ENCODE measurements around the gene MOXD1. TPM values are rescaled to one million over a fixed set of nuclear protein-coding genes. Genes with fewer than 3 reads are reported as not detected.
A peak's percentile ranks its signal among the peaks of the same experiment; 100 is the strongest.

MOXD1 gene
- total RNA-seq: not detected

GRCh38 chr6:132400883-132401617, at the start of gene MOXD1:
TSS of gene MOXD1 (minus strand) at chr6:132401475. CDS start at chr6:132401426, 49 bp downstream.
- peak within 1 kb of the TSS; percentile 8 for H3K4me3 Mint-ChIP-seq
- DNase-seq: peak; percentile 12
- POLR2A ChIA-PET: interaction anchor here (0.7 kb wide), 1 partner anchor 14 kb away, joined by 3 read pairs; no protein-coding TSS in a partner anchor

DNA sequence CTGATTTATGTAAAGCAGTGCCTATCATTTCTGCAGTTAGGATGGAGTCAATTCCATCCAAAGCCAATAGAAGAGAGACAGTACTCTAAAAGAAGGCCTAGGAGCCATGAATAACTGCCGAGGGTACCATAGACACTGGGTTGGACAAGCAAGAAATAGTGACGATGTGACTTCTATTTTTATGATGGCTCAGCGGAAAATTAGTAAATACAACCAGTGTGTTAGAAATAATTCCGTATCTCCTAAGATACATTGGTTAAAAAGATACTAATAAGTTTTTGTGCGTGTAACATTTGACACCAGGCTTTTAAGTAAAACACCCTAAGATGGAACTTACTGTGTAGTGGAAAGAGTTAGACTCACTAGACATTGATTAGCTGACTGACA, 45.6 kb upstream of the MOXD1 start:
- ATAC-seq (no peak), DNase-seq (no peak)
- no peaks in the 10 kb centered on the region for H3K27me3 Mint-ChIP-seq
- H3K4me3 Mint-ChIP-seq: no peak overlapping the region
- no peak overlapping the region for H3K27ac Mint-ChIP-seq
- POLR2A ChIA-PET: no interaction called here
- CTCF ChIA-PET: interaction anchor here (1.5 to 2.1 kb wide), 2 partner anchors 10 to 167 kb away, joined by 4 to 8 read pairs; no protein-coding TSS in a partner anchor
- H3K36me3 Mint-ChIP-seq (ENCODE audit: low read depth): peaks cover 10% of the 10 kb centered on the region
- intact Hi-C loops (cut with DNase I, micrococcal nuclease): no loop called here
- H3K4me1 Mint-ChIP-seq: no peaks in the 10 kb centered on the region
- H3K9me3 Mint-ChIP-seq (ENCODE audit: low read depth): peaks cover 9% of the 10 kb centered on the region

More at GRCh38 chr6:132400883-132401617, at the start of gene MOXD1:
- Mint-ChIP-seq H3K27me3 (peaks cover 58% of the 10 kb centered on the region), H3K27ac (no peak within 1 kb of the TSS), H3K4me1 (peaks cover 17% of the 10 kb centered on the region), H3K9me3 (ENCODE audit: low read depth) (no peaks in the 10 kb centered on the region), H3K36me3 (ENCODE audit: low read depth) (no peaks in the 10 kb centered on the region)
- peak; percentile 34 for ATAC-seq
- intact Hi-C loops (cut with DNase I, micrococcal nuclease): loop anchor here (5.0 to 10.0 kb wide), 2 partner anchors 81 to 844 kb away; partner anchors contain the start of gene EYA4 (in 1 of the 2)
- CTCF ChIA-PET: no interaction called here

DNA sequence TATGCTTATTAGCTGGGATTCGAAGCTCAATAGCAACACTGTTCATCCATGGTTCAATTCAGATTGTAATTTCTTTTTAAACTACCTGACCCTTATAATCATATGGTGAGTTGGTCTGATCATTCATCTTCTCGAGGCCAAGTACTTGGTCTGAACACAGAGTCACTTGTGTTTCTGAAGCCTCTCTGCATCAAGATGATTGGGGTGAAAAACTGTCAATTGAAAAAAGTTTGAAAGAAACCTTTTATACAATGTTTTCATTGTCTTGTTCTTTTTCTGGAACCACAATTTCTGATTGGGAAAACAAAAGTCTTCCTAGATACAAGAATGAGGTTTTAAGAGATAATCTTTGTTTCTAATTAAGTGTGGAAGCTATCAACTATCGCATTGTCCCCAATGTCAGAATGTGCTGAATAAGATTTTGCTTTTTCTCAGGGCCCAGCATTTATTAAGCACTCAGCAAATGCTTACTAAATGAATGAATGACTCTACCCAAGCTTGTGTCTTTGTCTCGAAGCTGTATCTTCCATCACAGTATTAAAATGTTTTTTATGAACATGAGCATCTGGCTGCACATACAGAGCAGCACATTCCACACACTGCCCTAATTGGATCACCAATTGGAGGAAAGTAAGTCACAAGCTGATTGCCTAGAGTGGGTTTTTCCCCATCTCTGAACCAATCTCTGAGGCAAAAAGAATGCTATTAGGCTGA, 45.0 kb upstream of the MOXD1 start:
- H3K27ac Mint-ChIP-seq: no peak overlapping the region
- H3K4me3 Mint-ChIP-seq: no peak overlapping the region
- H3K27me3 Mint-ChIP-seq: no peaks in the 10 kb centered on the region
- intact Hi-C loops (cut with DNase I, micrococcal nuclease): no loop called here
- ATAC-seq (no peak), DNase-seq (no peak)
- ChIA-PET POLR2A (no interaction called here), CTCF (interaction anchor here (1.5 to 2.1 kb wide), 2 partner anchors 10 to 167 kb away, joined by 4 to 8 read pairs; no protein-coding TSS in a partner anchor)
- H3K36me3 Mint-ChIP-seq (ENCODE audit: low read depth): peaks cover 6% of the 10 kb centered on the region
- H3K9me3 Mint-ChIP-seq (ENCODE audit: low read depth): peaks cover 13% of the 10 kb centered on the region
- no peaks in the 10 kb centered on the region for H3K4me1 Mint-ChIP-seq

GRCh38 chr6:132445201-132445951, 44.1 kb upstream of the MOXD1 start:
- CTCF ChIA-PET: interaction anchor here (2.1 kb wide), 1 partner anchor 166 kb away, joined by 8 read pairs; no protein-coding TSS in a partner anchor
- H3K27ac Mint-ChIP-seq: no peak overlapping the region
- H3K9me3 Mint-ChIP-seq (ENCODE audit: low read depth): peaks cover 18% of the 10 kb centered on the region
- no peaks in the 10 kb centered on the region for H3K27me3 Mint-ChIP-seq
- H3K4me3 Mint-ChIP-seq: no peak overlapping the region
- H3K4me1 Mint-ChIP-seq: no peaks in the 10 kb centered on the region
- no peak for ATAC-seq
- intact Hi-C loops (cut with DNase I, micrococcal nuclease): no loop called here
- peaks cover 2% of the 10 kb centered on the region for H3K36me3 Mint-ChIP-seq (ENCODE audit: low read depth)
- DNase-seq: no peak
- POLR2A ChIA-PET: no interaction called here

DNA sequence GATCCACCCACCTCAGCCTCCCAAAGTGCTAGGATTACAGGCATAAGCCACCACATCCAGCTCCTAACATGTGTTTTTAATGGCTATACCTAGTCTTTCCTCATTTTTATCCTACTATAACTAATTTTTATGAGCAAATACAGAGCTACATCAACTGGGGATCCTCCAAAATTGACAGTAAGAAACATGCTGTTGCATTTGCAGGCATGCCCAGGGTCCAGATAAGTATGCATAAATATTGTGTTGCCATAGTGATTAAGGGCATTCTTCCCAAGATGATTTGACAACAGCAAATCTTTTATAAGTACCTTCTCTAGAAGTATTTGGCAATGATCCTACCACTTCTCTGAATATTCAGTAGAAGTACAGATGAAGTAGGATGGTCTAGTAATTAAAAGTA, 41.9 kb upstream of the MOXD1 start:
- Mint-ChIP-seq H3K4me1 (no peaks in the 10 kb centered on the region), H3K4me3 (no peak overlapping the region), H3K36me3 (ENCODE audit: low read depth) (peaks cover 1% of the 10 kb centered on the region), H3K27ac (no peak overlapping the region), H3K27me3 (no peaks in the 10 kb centered on the region), H3K9me3 (ENCODE audit: low read depth) (peaks cover 18% of the 10 kb centered on the region)
- no peak for DNase-seq
- ChIA-PET CTCF (interaction anchor here (1.1 kb wide), 1 partner anchor 171 kb away, joined by 4 read pairs; no protein-coding TSS in a partner anchor), POLR2A (no interaction called here)
- intact Hi-C loops (cut with DNase I, micrococcal nuclease): no loop called here
- no peak for ATAC-seq

GRCh38 chr6:132430110-132430509, 28.8 kb upstream of the MOXD1 start:
- ATAC-seq (no peak), DNase-seq (no peak)
- H3K27me3 Mint-ChIP-seq: peaks cover 19% of the 10 kb centered on the region
- ChIA-PET POLR2A (no interaction called here), CTCF (no interaction called here)
- intact Hi-C loops (cut with DNase I, micrococcal nuclease): no loop called here
- no peaks in the 10 kb centered on the region for H3K9me3 Mint-ChIP-seq (ENCODE audit: low read depth)
- no peak overlapping the region for H3K4me3 Mint-ChIP-seq
- H3K4me1 Mint-ChIP-seq: no peaks in the 10 kb centered on the region
- no peak overlapping the region for H3K27ac Mint-ChIP-seq
- no peaks in the 10 kb centered on the region for H3K36me3 Mint-ChIP-seq (ENCODE audit: low read depth)

DNA sequence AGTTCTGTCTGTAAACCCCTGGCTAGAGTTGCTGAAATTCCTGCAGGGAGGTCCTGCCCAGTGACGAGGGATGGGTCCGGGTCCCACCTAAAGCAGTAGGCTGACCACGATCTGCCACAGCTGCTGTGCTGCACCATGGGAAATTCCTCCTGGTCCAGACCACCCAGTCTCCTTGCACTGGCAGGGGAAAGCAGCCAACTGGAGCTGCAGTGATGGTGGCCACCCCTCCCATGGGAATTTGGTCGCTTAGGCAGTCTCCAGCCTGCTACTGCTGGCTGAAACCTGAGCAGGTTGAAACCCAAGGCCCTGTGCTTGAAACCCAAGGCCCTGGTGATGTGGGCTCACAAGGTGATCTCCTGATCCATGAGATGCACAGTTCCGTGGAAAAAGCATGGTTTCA, 23.9 kb upstream of the MOXD1 start:
- no peak overlapping the region for H3K4me3 Mint-ChIP-seq
- H3K9me3 Mint-ChIP-seq (ENCODE audit: low read depth): peaks cover 16% of the 10 kb centered on the region
- ChIA-PET CTCF (interaction anchor here (1.5 kb wide), 1 partner anchor 60 kb away, joined by 3 read pairs; no protein-coding TSS in a partner anchor), POLR2A (no interaction called here)
- peaks cover 25% of the 10 kb centered on the region for H3K27me3 Mint-ChIP-seq
- no peaks in the 10 kb centered on the region for H3K36me3 Mint-ChIP-seq (ENCODE audit: low read depth)
- H3K27ac Mint-ChIP-seq: no peak overlapping the region
- DNase-seq: no peak
- no peak for ATAC-seq
- H3K4me1 Mint-ChIP-seq: no peaks in the 10 kb centered on the region
- intact Hi-C loops (cut with DNase I, micrococcal nuclease): no loop called here

DNA sequence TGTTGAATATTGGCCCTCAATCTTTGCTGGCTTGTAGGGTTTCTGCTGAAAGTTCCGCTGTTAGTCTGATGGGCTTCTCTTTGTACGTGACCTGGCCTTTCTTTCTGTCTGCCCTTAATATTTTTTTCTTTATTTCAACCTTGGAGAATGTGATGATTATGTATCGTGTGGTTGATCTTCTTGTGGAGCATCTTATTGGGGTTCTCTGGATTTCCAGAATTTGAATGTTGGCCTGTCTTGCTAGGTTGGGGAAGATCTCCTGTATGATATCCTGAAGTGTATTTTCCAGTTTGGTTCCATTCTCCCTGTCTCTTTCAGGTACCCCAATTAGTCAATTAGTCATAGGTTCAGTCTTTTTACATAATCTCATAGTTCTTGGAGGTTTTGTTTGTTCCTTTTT, 22.6 kb upstream of the MOXD1 start:
- ATAC-seq: no peak
- Mint-ChIP-seq H3K27me3 (peaks cover 25% of the 10 kb centered on the region), H3K4me3 (no peak overlapping the region), H3K27ac (no peak overlapping the region), H3K4me1 (no peaks in the 10 kb centered on the region), H3K9me3 (ENCODE audit: low read depth) (peaks cover 16% of the 10 kb centered on the region), H3K36me3 (ENCODE audit: low read depth) (no peaks in the 10 kb centered on the region)
- CTCF ChIA-PET: interaction anchor here (1.5 kb wide), 1 partner anchor 61 kb away, joined by 3 read pairs; no protein-coding TSS in a partner anchor
- no peak for DNase-seq
- POLR2A ChIA-PET: no interaction called here
- intact Hi-C loops (cut with DNase I, micrococcal nuclease): no loop called here

- DNase-seq (no peak), ATAC-seq (no peak)
- CTCF ChIA-PET: interaction anchor here (0.6 kb wide), 1 partner anchor 497 kb away, joined by 3 read pairs; no protein-coding TSS in a partner anchor
- Mint-ChIP-seq H3K27me3 (peaks cover 14% of the 10 kb centered on the region), H3K4me1 (no peaks in the 10 kb centered on the region), H3K27ac (no peak overlapping the region), H3K36me3 (ENCODE audit: low read depth) (no peaks in the 10 kb centered on the region), H3K9me3 (ENCODE audit: low read depth) (peaks cover 14% of the 10 kb centered on the region), H3K4me3 (no peak overlapping the region)
- intact Hi-C loops (cut with DNase I, micrococcal nuclease): no loop called here
- POLR2A ChIA-PET: no interaction called here
These were observed 17.1 kb upstream of the MOXD1 start for GRCh38 chr6:132418235-132418965.

GRCh38 chr6:132414761-132415160, 13.5 kb upstream of the MOXD1 start:
- POLR2A ChIA-PET: no interaction called here
- intact Hi-C loops (cut with DNase I, micrococcal nuclease): no loop called here
- peaks cover 17% of the 10 kb centered on the region for H3K27me3 Mint-ChIP-seq
- no peaks in the 10 kb centered on the region for H3K36me3 Mint-ChIP-seq (ENCODE audit: low read depth)
- H3K4me3 Mint-ChIP-seq: no peak overlapping the region
- no peak for DNase-seq
- peaks cover 2% of the 10 kb centered on the region for H3K9me3 Mint-ChIP-seq (ENCODE audit: low read depth)
- no peak overlapping the region for H3K27ac Mint-ChIP-seq
- no peak for ATAC-seq
- CTCF ChIA-PET: no interaction called here
- H3K4me1 Mint-ChIP-seq: no peaks in the 10 kb centered on the region

DNA sequence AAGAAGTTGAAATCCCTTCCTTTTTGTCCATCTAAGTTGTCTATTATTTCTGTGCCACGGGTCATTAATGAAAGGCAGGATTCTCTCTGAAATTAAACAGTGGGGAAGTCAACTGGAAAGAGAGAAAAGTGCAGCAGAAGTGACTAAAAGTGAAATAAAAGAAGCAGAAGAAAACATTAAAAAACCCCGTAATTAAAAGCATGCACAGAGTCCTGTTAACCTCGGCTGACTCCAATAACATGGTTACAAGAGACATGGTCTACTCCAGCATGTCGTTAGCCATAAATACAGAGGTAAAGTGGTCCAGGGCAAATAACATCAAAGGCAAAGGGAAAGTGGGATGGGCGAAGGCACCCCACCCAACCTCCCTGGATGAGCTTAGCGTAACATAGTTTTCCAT, 13.0 kb upstream of the MOXD1 start:
- ATAC-seq (no peak), DNase-seq (no peak)
- Mint-ChIP-seq H3K27ac (no peak overlapping the region), H3K4me1 (no peaks in the 10 kb centered on the region), H3K4me3 (no peak overlapping the region), H3K9me3 (ENCODE audit: low read depth) (peaks cover 2% of the 10 kb centered on the region), H3K36me3 (ENCODE audit: low read depth) (no peaks in the 10 kb centered on the region), H3K27me3 (peaks cover 15% of the 10 kb centered on the region)
- CTCF ChIA-PET: no interaction called here
- intact Hi-C loops (cut with DNase I, micrococcal nuclease): no loop called here
- POLR2A ChIA-PET: no interaction called here

Measured in activated CD4-positive, alpha-beta T cell treated with anti-CD3 and anti-CD28 coated beads for 36 hours (primary cell).